ENCODE data around the gene BIRC5. TPM values are rescaled to one million over a fixed set of nuclear protein-coding genes. Genes with fewer than 3 reads are reported as not detected.
"Not testable (repeated sequence)": the region's sequence is repeated elsewhere in the genome, so short reads cannot be mapped to it uniquely, and the experiment has no call there.

The BIRC5 gene
- total RNA-seq, 1 donor from 2014 or later, result 12.3 TPM

DNA sequence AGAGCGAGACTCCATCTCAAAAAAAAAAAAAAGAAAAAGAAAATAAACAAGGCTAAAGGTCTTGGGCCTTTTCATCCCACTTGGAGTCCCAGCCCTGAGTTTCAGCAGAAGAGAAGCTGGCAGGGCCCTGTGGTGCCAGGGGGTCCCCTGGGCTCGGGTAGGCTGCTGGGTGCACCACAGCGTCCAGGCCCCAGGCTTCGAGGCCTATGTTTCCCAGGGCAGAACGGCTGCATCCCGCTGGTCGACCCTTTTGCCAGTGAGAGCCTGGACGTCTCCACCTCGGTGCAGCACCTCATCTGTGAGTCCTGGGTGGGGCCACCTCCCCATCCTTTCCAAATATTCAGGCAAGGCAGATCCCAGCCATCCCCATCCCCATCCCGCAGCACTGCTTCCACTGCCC is 19.6 kb downstream of the BIRC5 start:
- no peak overlapping the region for H3K27ac Mint-ChIP-seq (ENCODE audit: unreplicated experiment)
- no peaks in the 10 kb centered on the region for H3K9me3 Mint-ChIP-seq (ENCODE audit: unreplicated experiment)
- TF ChIP-seq, protein P1, sequence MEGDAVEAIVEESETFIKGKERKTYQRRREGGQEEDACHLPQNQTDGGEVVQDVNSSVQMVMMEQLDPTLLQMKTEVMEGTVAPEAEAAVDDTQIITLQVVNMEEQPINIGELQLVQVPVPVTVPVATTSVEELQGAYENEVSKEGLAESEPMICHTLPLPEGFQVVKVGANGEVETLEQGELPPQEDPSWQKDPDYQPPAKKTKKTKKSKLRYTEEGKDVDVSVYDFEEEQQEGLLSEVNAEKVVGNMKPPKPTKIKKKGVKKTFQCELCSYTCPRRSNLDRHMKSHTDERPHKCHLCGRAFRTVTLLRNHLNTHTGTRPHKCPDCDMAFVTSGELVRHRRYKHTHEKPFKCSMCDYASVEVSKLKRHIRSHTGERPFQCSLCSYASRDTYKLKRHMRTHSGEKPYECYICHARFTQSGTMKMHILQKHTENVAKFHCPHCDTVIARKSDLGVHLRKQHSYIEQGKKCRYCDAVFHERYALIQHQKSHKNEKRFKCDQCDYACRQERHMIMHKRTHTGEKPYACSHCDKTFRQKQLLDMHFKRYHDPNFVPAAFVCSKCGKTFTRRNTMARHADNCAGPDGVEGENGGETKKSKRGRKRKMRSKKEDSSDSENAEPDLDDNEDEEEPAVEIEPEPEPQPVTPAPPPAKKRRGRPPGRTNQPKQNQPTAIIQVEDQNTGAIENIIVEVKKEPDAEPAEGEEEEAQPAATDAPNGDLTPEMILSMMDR (IDR thresholded peaks at IDR 0.05), result no peak
- DNase-seq (ENCODE audit: extremely low spot score, unreplicated experiment), result no peak
- H3K36me3 Mint-ChIP-seq (ENCODE audit: unreplicated experiment), result no peaks in the 10 kb centered on the region
- no peaks in the 10 kb centered on the region for H3K4me1 Mint-ChIP-seq (ENCODE audit: unreplicated experiment)
- H3K27me3 Mint-ChIP-seq (ENCODE audit: unreplicated experiment), result peaks cover 23% of the 10 kb centered on the region
- H3K4me3 Mint-ChIP-seq (ENCODE audit: unreplicated experiment), result no peak overlapping the region

DNA sequence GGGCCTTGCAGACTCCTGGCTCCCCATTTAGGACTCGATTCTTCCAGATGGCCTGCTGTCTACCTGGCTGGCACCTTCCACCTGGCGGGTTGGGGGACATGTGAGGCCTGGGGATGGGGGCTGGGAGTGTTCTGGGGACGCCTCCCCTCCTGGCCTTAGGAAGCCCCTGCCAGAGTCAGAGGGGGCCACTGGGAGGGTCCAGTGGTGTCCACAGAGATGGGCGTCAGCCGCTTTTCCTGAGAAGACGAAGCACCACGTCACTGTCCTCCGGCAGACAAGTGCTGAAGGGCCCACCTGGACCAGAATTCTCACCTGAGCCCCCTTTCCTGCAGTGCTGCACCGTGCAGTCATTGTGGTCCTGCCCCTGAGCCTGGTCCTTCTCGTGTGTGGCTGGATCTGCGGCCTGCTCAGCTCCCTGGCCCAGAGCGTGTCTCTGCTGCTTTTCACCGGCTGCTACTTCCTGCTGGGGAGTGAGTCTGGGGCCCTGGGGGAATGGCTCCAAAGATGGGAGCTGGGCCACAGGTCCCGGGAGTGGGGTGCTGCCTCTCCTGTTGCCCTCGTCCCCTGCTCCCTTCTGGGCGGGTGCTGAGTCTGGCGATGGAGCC is 20.3 kb downstream of the BIRC5 start:
- H3K27ac Mint-ChIP-seq (ENCODE audit: unreplicated experiment), result no peak overlapping the region
- peaks cover 23% of the 10 kb centered on the region for H3K27me3 Mint-ChIP-seq (ENCODE audit: unreplicated experiment)
- DNase-seq (ENCODE audit: extremely low spot score, unreplicated experiment), result no peak
- no peaks in the 10 kb centered on the region for H3K4me1 Mint-ChIP-seq (ENCODE audit: unreplicated experiment)
- no peaks in the 10 kb centered on the region for H3K36me3 Mint-ChIP-seq (ENCODE audit: unreplicated experiment)
- H3K9me3 Mint-ChIP-seq (ENCODE audit: unreplicated experiment), result no peaks in the 10 kb centered on the region
- H3K4me3 Mint-ChIP-seq (ENCODE audit: unreplicated experiment), result no peak overlapping the region
- TF ChIP-seq, protein P1 (IDR thresholded peaks at IDR 0.05), result no peak

DNA sequence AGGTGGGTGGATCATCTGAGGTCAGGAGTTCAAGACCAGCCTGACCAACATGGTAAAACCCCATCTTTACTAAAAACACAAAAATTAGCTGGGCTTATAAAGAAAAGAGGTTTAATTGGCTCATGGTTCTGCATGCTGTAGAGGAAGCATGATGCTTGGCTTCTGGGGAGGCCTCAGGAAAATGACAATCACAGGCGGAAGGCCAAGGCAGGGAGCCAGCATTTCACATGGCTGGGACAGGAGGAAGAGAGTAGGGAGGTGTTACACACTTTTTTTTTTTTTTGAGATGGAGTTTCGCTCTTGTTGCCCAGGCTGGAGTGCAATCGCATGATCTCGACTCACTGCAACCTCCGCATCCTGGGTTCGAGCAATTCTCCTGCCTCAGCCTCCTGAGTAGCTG is 21.0 kb downstream of the BIRC5 start:
- H3K36me3 Mint-ChIP-seq (ENCODE audit: unreplicated experiment); H3K27ac Mint-ChIP-seq (ENCODE audit: unreplicated experiment); DNase-seq (ENCODE audit: extremely low spot score, unreplicated experiment); H3K4me1 Mint-ChIP-seq (ENCODE audit: unreplicated experiment); H3K4me3 Mint-ChIP-seq (ENCODE audit: unreplicated experiment); H3K9me3 Mint-ChIP-seq (ENCODE audit: unreplicated experiment): not testable (repeated sequence)
- H3K27me3 Mint-ChIP-seq (ENCODE audit: unreplicated experiment), result peaks cover 23% of the 10 kb centered on the region

DNA sequence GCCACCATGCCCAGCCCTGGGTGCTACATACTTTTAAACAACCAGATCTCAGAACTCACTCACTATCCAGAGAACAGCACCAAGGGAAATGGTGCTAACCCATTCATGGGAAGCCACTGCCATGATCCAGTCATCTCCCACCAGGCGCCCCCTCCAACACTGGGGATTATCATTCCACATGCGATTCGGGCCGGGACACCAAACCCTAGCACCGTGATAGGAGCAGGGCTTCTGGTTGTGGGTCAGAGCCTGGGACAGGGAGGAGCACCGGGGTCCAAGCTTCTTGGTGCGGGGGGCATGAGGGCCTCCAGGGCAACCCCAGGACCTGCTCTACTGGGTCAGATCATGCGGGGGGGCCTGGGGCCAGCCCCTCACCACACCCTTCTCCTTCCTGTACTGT is 21.8 kb downstream of the BIRC5 start:
- no peak overlapping the region for H3K27ac Mint-ChIP-seq (ENCODE audit: unreplicated experiment)
- TF ChIP-seq, protein P1 (IDR thresholded peaks at IDR 0.05), result no peak
- H3K9me3 Mint-ChIP-seq (ENCODE audit: unreplicated experiment), result no peaks in the 10 kb centered on the region
- DNase-seq (ENCODE audit: extremely low spot score, unreplicated experiment), result peak; percentile 78
- no peaks in the 10 kb centered on the region for H3K36me3 Mint-ChIP-seq (ENCODE audit: unreplicated experiment)
- peaks cover 18% of the 10 kb centered on the region for H3K27me3 Mint-ChIP-seq (ENCODE audit: unreplicated experiment)
- H3K4me1 Mint-ChIP-seq (ENCODE audit: unreplicated experiment), result no peaks in the 10 kb centered on the region
- H3K4me3 Mint-ChIP-seq (ENCODE audit: unreplicated experiment), result no peak overlapping the region

DNA sequence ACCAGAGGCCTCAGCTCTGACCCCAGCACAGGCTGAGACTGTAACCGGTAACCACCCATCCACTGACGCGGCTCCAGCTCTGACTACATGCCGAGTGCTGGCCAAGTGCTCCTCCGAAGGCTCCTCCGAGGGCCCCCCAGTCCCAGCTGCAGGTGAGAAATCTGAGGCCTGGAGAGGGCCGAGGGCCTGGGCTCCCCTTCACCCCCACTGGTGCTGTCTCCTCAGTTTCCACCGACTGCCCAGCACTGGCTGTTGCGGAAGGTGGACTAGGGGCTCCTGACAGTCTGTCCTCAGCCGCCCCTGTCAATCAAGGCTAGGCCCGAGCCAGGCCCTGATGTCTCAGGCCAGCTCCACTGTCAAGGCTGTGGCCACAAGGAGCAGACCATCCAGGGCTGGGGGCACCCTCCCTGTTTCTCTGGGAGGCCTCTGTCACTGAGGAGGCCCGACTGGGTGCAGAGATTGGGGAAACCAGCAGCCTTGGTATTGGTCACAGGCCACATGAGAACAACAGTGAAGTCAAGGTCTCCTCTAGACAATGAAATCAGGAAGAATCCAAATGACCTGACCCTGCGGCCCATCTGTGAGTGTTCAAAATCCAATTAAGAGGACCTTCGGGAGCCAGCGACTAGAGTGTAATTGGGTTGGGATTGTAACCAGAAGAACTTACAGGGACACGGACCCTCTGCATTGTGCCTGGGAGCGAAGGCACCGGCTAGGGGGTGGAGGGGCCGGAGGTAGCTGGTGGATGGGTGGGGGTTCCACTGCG is 22.5 kb downstream of the BIRC5 start:
- Mint-ChIP-seq H3K27ac (ENCODE audit: unreplicated experiment) (no peak overlapping the region), H3K36me3 (ENCODE audit: unreplicated experiment) (no peaks in the 10 kb centered on the region), H3K4me1 (ENCODE audit: unreplicated experiment) (no peaks in the 10 kb centered on the region), H3K9me3 (ENCODE audit: unreplicated experiment) (no peaks in the 10 kb centered on the region), H3K4me3 (ENCODE audit: unreplicated experiment) (no peak overlapping the region), H3K27me3 (ENCODE audit: unreplicated experiment) (peaks cover 13% of the 10 kb centered on the region)
- DNase-seq (ENCODE audit: extremely low spot score, unreplicated experiment), result no peak
- TF ChIP-seq, protein P1 (IDR thresholded peaks at IDR 0.05), result no peak
